ENCODE measurements around the gene MVB12B. TPM values are rescaled to one million over a fixed set of nuclear protein-coding genes. Genes with fewer than 3 reads are reported as not detected.

Gene MVB12B
- total and polyA plus RNA-seq, 10 donors = 2.8 to 52.4 (median 34.8) TPM

GRCh38 chr9:126304207-126304970, 22.2 kb upstream of the MVB12B start:
- Histone ChIP-seq H3K27me3 (replicated peaks in 1 of 7) (no peaks in the 10 kb centered on the region), H3K36me3 (no peaks in the 10 kb centered on the region), H3K4me1 (peaks cover 0 to 10% (median 0%) of the 10 kb centered on the region in 6 donors), H3K27ac (no peak overlapping the region), H3K9me3 (no peaks in the 10 kb centered on the region), H3K4me3 (no peak overlapping the region)
- DNase-seq = no peak
- intact Hi-C loops (cut with DNase I; ENCODE audit: low total_unique reads) = loop anchor here (5.0 kb wide), 1 partner anchor 188 kb away; no protein-coding TSS in a partner anchor
- TF ChIP-seq POLR2A (IDR thresholded peaks at IDR 0.05) = no peak
- no peak for TF ChIP-seq POLR2AphosphoS5 (IDR thresholded peaks at IDR 0.05)
- TF ChIP-seq CTCF (IDR thresholded peaks at IDR 0.05 in 8 of 11, conservative IDR thresholded peaks at IDR 0.05 in 3 of 11) = no peak
- WGBS, 5 donors = 83 to 93% (median 86%) methylated on average over 8 of the region's 8 CpGs

- intact Hi-C loops (cut with DNase I; ENCODE audit: low total_unique reads) = loop anchor here (5.0 kb wide), 1 partner anchor 187 kb away; no protein-coding TSS in a partner anchor
- 69 to 83% (median 74%) methylated on average over 7 of the region's 7 CpGs for WGBS, 5 donors
Measured at GRCh38 chr9:126304971-126305320, 21.7 kb upstream of the MVB12B start.

GRCh38 chr9:126306071-126306647, 20.5 kb upstream of the MVB12B start:
- 92 to 95% (median 94%) methylated on average over 6 of the region's 6 CpGs for WGBS, 5 donors
- no peak overlapping the region for H3K27ac ChIP-seq
- DNase-seq = no peak
- H3K4me1 ChIP-seq = peaks cover 0 to 21% (median 2%) of the 10 kb centered on the region in 6 donors
- TF ChIP-seq POLR2A (IDR thresholded peaks at IDR 0.05) (no peak), CTCF (IDR thresholded peaks at IDR 0.05 in 8 of 11, conservative IDR thresholded peaks at IDR 0.05 in 3 of 11) (no peak), POLR2AphosphoS5 (IDR thresholded peaks at IDR 0.05) (no peak)
- no peaks in the 10 kb centered on the region for H3K36me3 ChIP-seq
- H3K4me3 ChIP-seq = no peak overlapping the region
- intact Hi-C loops (cut with DNase I; ENCODE audit: low total_unique reads) = no loop called here
- H3K9me3 ChIP-seq = no peaks in the 10 kb centered on the region
- no peaks in the 10 kb centered on the region for H3K27me3 ChIP-seq (replicated peaks in 1 of 7)

More at GRCh38 chr9:126304971-126305320, 21.7 kb upstream of the MVB12B start:
- Histone ChIP-seq H3K36me3 (no peaks in the 10 kb centered on the region), H3K9me3 (no peaks in the 10 kb centered on the region), H3K27me3 (replicated peaks in 1 of 7) (no peaks in the 10 kb centered on the region), H3K27ac (no peak overlapping the region), H3K4me3 (no peak overlapping the region), H3K4me1 (peaks cover 0 to 13% (median 2%) of the 10 kb centered on the region in 6 donors)
- no peak for DNase-seq
- TF ChIP-seq POLR2AphosphoS5 (IDR thresholded peaks at IDR 0.05) (no peak), POLR2A (IDR thresholded peaks at IDR 0.05) (no peak), CTCF (IDR thresholded peaks at IDR 0.05 in 8 of 11, conservative IDR thresholded peaks at IDR 0.05 in 3 of 11) (no peak)
